Loucy (cell line): ENCODE results near the gene MLYCD.

Experiments used
- H2AFZ ChIP-seq: fragments of 200-600 bp; sonication (generic); 2 replicates; pipeline ENCODE4 v1.6.0; 2016; ENCODE audit warnings: antibody characterized with exemption, mild to moderate bottlenecking, low read length, moderate library complexity
- H3F3A ChIP-seq: fragments of 200-600 bp; 2 replicates; pipeline ENCODE4 v1.6.0; 2016; ENCODE audit warnings: antibody characterized with exemption, low read depth, mild to moderate bottlenecking
- H3K27me3 ChIP-seq: fragments of 200-600 bp; sonication (generic); 2 replicates; pipeline ENCODE4 v1.6.1; 2014; ENCODE audit warnings: low read length, mild to moderate bottlenecking; ENCODE audit not compliant: insufficient read depth, poor library complexity, severe bottlenecking
- H3K36me3 ChIP-seq: fragments of 200-600 bp; sonication (generic); 2 replicates; pipeline ENCODE4 v1.6.1; 2016; ENCODE audit warnings: low read length; ENCODE audit not compliant: insufficient read depth
- H3K4me1 ChIP-seq: fragments of 200-600 bp; sonication (generic); 2 replicates; pipeline ENCODE4 v1.5.1; 2014; ENCODE audit warnings: low read length, mild to moderate bottlenecking; ENCODE audit not compliant: insufficient read depth, poor library complexity, severe bottlenecking
- H3K4me2 ChIP-seq: fragments of 200-600 bp; sonication (generic); 2 replicates; pipeline ENCODE4 v1.6.0; 2014; ENCODE audit warnings: antibody characterized with exemption, low read length, low read depth, mild to moderate bottlenecking; ENCODE audit not compliant: poor library complexity, severe bottlenecking
- H3K4me3 ChIP-seq: fragments of 200-600 bp; sonication (generic); 2 replicates; pipeline ENCODE4 v1.5.1; 2014; ENCODE audit warnings: low read length, mild to moderate bottlenecking, mixed read lengths; ENCODE audit not compliant: poor library complexity, severe bottlenecking
- H3K79me2 ChIP-seq: fragments of 200-600 bp; sonication (generic); 2 replicates; pipeline ENCODE4 v1.6.1; 2014; ENCODE audit warnings: low read length; ENCODE audit not compliant: insufficient read depth
- H3K9ac ChIP-seq: fragments of 200-600 bp; sonication (generic); 2 replicates; pipeline ENCODE4 v1.6.0; 2014; ENCODE audit warnings: mild to moderate bottlenecking, low read depth, low read length, moderate library complexity; ENCODE audit not compliant: poor library complexity, severe bottlenecking
- H3K9me2 ChIP-seq: fragments of 200-600 bp; sonication (generic); replicated peaks from 2 replicates; pipeline ENCODE4 v1.6.1; 2016; ENCODE audit warnings: low read depth, low read length, mixed read lengths
- H3K9me3 ChIP-seq: fragments of 200-600 bp; sonication (generic); 2 replicates; pipeline ENCODE4 v1.6.1; 2014; ENCODE audit warnings: mild to moderate bottlenecking, antibody characterized with exemption, low read length, low read depth; ENCODE audit not compliant: insufficient read depth
- H4K20me1 ChIP-seq: fragments of 200-600 bp; sonication (generic); 2 replicates; pipeline ENCODE4 v1.6.0; 2014; ENCODE audit warnings: antibody characterized with exemption, low read length, mild to moderate bottlenecking; ENCODE audit not compliant: insufficient read depth, poor library complexity, severe bottlenecking
- CTCF ChIP-seq: fragments of 200-600 bp; sonication (generic); conservative IDR thresholded peaks from 2 replicates; pipeline ENCODE4 v1.5.1; 2014; ENCODE audit warnings: mild to moderate bottlenecking, antibody characterized with exemption, low read length
- EZH2phosphoT487 ChIP-seq: fragments of 200-600 bp; IDR thresholded peaks from 2 replicates; pipeline ENCODE4 v1.6.1; 2018; ENCODE audit warnings: antibody characterized with exemption, mild to moderate bottlenecking, moderate library complexity, borderline replicate concordance

The MLYCD gene

GRCh38 chr16:83887080-83887479, 11.8 kb upstream of the MLYCD start:
- Histone ChIP-seq H3K4me1 (no peaks in the 10 kb centered on the region), H3K9ac (no peak overlapping the region), H3K27me3 (no peaks in the 10 kb centered on the region), H4K20me1 (no peaks in the 10 kb centered on the region), H2AFZ (no peak overlapping the region), H3K4me2 (no peak overlapping the region), H3K4me3 (no peak overlapping the region), H3K36me3 (no peaks in the 10 kb centered on the region), H3F3A (no peaks in the 10 kb centered on the region), H3K79me2 (no peaks in the 10 kb centered on the region), H3K9me2 (no peaks in the 10 kb centered on the region), H3K9me3 (no peaks in the 10 kb centered on the region)
- TF ChIP-seq CTCF, result peak; percentile 42
- TF ChIP-seq EZH2phosphoT487, result no peak

GRCh38 chr16:83887564-83887963, 11.4 kb upstream of the MLYCD start:
- H3K79me2 ChIP-seq, result no peaks in the 10 kb centered on the region
- H3F3A ChIP-seq, result no peaks in the 10 kb centered on the region
- H3K36me3 ChIP-seq, result no peaks in the 10 kb centered on the region
- no peaks in the 10 kb centered on the region for H4K20me1 ChIP-seq
- H2AFZ ChIP-seq, result no peak overlapping the region
- no peak overlapping the region for H3K9ac ChIP-seq
- no peaks in the 10 kb centered on the region for H3K4me1 ChIP-seq
- no peak overlapping the region for H3K4me3 ChIP-seq
- H3K27me3 ChIP-seq, result no peaks in the 10 kb centered on the region
- H3K9me3 ChIP-seq, result no peaks in the 10 kb centered on the region
- TF ChIP-seq EZH2phosphoT487 (no peak), CTCF (no peak)
- H3K9me2 ChIP-seq, result no peaks in the 10 kb centered on the region
- no peak overlapping the region for H3K4me2 ChIP-seq

GRCh38 chr16:83888672-83889044, 10.3 kb upstream of the MLYCD start:
- Histone ChIP-seq H3K4me1 (no peaks in the 10 kb centered on the region), H4K20me1 (no peaks in the 10 kb centered on the region), H3K27me3 (no peaks in the 10 kb centered on the region), H3K4me2 (no peak overlapping the region), H3K36me3 (no peaks in the 10 kb centered on the region), H3K4me3 (no peak overlapping the region), H2AFZ (no peak overlapping the region), H3K9me2 (no peaks in the 10 kb centered on the region), H3F3A (no peaks in the 10 kb centered on the region), H3K79me2 (no peaks in the 10 kb centered on the region), H3K9me3 (no peaks in the 10 kb centered on the region), H3K9ac (no peak overlapping the region)
- TF ChIP-seq CTCF (no peak), EZH2phosphoT487 (no peak)
